ACC112 (cell line): Measurements from ENCODE around the gene KIAA0825.

Experiments used
- H2AFZ ChIP-seq: fragments of 200-600 bp; sonication (generic); one replicate; pipeline ENCODE4 v1.6.0; 2017; ENCODE audit warnings: antibody characterized with exemption, low read length; ENCODE audit not compliant: unreplicated experiment
- H3K27ac ChIP-seq: fragments of 200-600 bp; sonication (generic); 2 replicates; pipeline ENCODE4 v1.5.1; 2014; ENCODE audit warnings: low read depth, mild to moderate bottlenecking, antibody characterized with exemption, low read length, moderate library complexity
- H3K27me3 ChIP-seq: fragments of 200-600 bp; sonication (generic); 2 replicates; pipeline ENCODE4 v1.6.1; 2014; ENCODE audit warnings: mild to moderate bottlenecking, antibody characterized with exemption, low read length, moderate library complexity, mixed read lengths; ENCODE audit not compliant: insufficient read depth
- H3K36me3 ChIP-seq: fragments of 200-600 bp; sonication (generic); 2 replicates; pipeline ENCODE4 v1.6.1; 2016; ENCODE audit warnings: mild to moderate bottlenecking, antibody characterized with exemption, low read length, moderate library complexity, mixed read lengths; ENCODE audit not compliant: insufficient read depth
- H3K4me1 ChIP-seq: fragments of 200-600 bp; sonication (generic); one replicate; pipeline ENCODE4 v1.6.1; 2016; ENCODE audit warnings: low read length, mixed read lengths; ENCODE audit not compliant: insufficient read depth, unreplicated experiment, control insufficient read depth
- H3K4me3 ChIP-seq: fragments of 200-600 bp; sonication (generic); 2 replicates; pipeline ENCODE4 v1.5.1; 2014; ENCODE audit warnings: mild to moderate bottlenecking, low read depth, low read length
- H3K79me2 ChIP-seq: fragments of 200-600 bp; sonication (generic); one replicate; pipeline ENCODE4 v1.6.0; 2016; ENCODE audit warnings: low read length; ENCODE audit not compliant: control insufficient read depth, unreplicated experiment, insufficient read depth

Gene KIAA0825

GRCh38 chr5:94314460-94315131, 303.8 kb downstream of the KIAA0825 start:
- Histone ChIP-seq H3K27me3 (no peaks in the 10 kb centered on the region), H3K79me2 (no peaks in the 10 kb centered on the region), H3K27ac (no peak overlapping the region), H2AFZ (no peak overlapping the region), H3K36me3 (no peaks in the 10 kb centered on the region), H3K4me1 (no peaks in the 10 kb centered on the region), H3K4me3 (no peak overlapping the region)

DNA sequence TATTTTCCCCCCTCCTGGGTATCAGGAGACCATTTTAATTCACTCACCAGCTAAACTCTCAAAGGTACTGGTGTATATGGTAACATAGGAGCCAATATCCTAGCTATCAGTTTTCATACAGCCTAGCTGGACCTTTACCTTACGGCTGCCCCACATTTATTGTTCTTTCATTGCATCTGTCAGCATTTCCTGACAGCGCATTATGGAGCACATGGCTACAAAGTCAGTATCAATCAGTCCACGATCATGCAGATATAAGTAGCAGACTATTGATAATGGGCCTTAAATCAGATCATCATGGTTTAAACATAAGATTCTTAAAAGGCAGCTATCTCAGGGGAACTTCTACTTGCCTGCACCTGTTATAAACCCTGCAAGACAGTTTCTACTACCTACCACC, 304.7 kb downstream of the KIAA0825 start:
- no peaks in the 10 kb centered on the region for H3K27me3 ChIP-seq
- no peaks in the 10 kb centered on the region for H3K79me2 ChIP-seq
- H3K4me1 ChIP-seq, result no peaks in the 10 kb centered on the region
- H2AFZ ChIP-seq, result no peak overlapping the region
- H3K36me3 ChIP-seq, result no peaks in the 10 kb centered on the region
- H3K27ac ChIP-seq, result no peak overlapping the region
- H3K4me3 ChIP-seq, result no peak overlapping the region

- no peak overlapping the region for H2AFZ ChIP-seq
Observed at GRCh38 chr5:94313188-94313587, 305.2 kb downstream of the KIAA0825 start.

DNA sequence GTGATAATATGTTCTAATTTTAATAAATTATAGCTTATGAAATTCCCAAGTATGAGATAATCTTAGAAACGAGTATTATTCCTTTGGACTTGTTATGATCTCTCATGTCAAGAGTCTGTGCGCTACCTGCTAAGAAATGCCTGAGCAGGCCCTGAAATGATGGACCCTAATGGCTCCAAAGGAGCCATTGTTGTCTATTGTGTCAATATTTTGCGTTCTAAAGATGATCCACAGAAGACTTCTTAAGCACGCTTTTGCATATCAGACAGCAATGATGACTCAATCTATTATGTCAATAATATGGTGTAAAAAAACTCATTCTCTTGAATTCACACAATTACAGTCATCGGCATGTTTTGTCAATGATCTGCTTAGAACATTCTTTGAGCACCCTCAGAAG, 306.1 kb downstream of the KIAA0825 start:
- Histone ChIP-seq H3K79me2 (no peaks in the 10 kb centered on the region), H3K36me3 (no peaks in the 10 kb centered on the region), H2AFZ (no peak overlapping the region), H3K27ac (no peak overlapping the region), H3K27me3 (no peaks in the 10 kb centered on the region), H3K4me1 (no peaks in the 10 kb centered on the region), H3K4me3 (no peak overlapping the region)

More at GRCh38 chr5:94313188-94313587, 305.2 kb downstream of the KIAA0825 start:
- Histone ChIP-seq H3K4me3 (no peak overlapping the region), H3K27me3 (no peaks in the 10 kb centered on the region), H3K27ac (no peak overlapping the region), H3K4me1 (no peaks in the 10 kb centered on the region), H3K79me2 (no peaks in the 10 kb centered on the region), H3K36me3 (no peaks in the 10 kb centered on the region)

GRCh38 chr5:94310833-94311232, 307.6 kb downstream of the KIAA0825 start:
- no peaks in the 10 kb centered on the region for H3K36me3 ChIP-seq
- H3K27me3 ChIP-seq, result no peaks in the 10 kb centered on the region
- no peak overlapping the region for H2AFZ ChIP-seq
- no peaks in the 10 kb centered on the region for H3K79me2 ChIP-seq
- no peak overlapping the region for H3K4me3 ChIP-seq
- H3K4me1 ChIP-seq, result no peaks in the 10 kb centered on the region
- H3K27ac ChIP-seq, result no peak overlapping the region

- Histone ChIP-seq H3K4me1 (no peaks in the 10 kb centered on the region), H3K4me3 (no peak overlapping the region), H2AFZ (no peak overlapping the region), H3K36me3 (no peaks in the 10 kb centered on the region), H3K27me3 (no peaks in the 10 kb centered on the region), H3K79me2 (no peaks in the 10 kb centered on the region), H3K27ac (no peak overlapping the region)
Observed at GRCh38 chr5:94309141-94309540, 309.3 kb downstream of the KIAA0825 start.

GRCh38 chr5:94308442-94308841, 310.0 kb downstream of the KIAA0825 start:
- no peak overlapping the region for H3K27ac ChIP-seq

DNA sequence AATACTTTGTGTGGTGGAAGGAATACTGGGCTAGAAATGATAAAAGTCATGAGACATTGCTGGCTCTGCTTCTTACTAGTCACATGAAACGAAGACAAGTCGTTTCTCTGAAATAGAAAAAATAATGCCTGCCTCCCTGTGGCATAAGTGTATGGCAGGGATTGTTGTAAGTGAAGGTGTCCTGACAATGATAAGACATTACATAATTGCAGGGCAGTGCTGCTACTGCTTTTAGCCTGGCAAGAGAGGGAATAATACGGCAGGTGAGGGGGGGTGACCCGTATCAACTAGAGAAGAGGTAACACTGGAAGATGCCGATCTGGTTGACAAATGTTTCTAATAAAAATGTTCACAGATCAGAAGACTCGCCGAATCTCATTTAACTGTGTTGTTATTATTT, 314.3 kb downstream of the KIAA0825 start:
- Histone ChIP-seq H3K27me3 (no peaks in the 10 kb centered on the region), H3K4me3 (no peak overlapping the region), H3K27ac (no peak overlapping the region), H3K79me2 (no peaks in the 10 kb centered on the region), H3K4me1 (no peaks in the 10 kb centered on the region), H2AFZ (no peak overlapping the region), H3K36me3 (no peaks in the 10 kb centered on the region)

More at GRCh38 chr5:94308442-94308841, 310.0 kb downstream of the KIAA0825 start:
- Histone ChIP-seq H2AFZ (no peak overlapping the region), H3K4me1 (no peaks in the 10 kb centered on the region), H3K36me3 (no peaks in the 10 kb centered on the region), H3K27me3 (no peaks in the 10 kb centered on the region), H3K79me2 (no peaks in the 10 kb centered on the region), H3K4me3 (no peak overlapping the region)

DNA sequence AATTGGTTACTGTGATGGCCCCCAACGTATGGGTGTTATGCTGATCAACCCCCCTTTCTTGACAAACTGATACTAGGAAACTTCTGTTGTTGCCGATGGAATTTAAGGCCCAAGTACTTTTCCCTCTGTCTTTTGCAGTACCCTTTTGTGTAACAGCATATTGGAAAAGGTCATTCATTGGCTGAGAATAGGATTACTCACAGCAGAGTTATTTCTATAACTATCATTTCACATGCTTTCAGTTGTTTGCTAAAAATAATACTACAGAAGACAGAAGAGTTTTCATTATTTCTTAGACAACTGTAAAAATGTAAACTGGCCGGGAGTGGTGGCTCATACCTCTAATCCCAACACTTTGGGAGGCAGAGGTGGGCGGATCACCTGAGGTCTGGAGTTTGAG, 329.5 kb downstream of the KIAA0825 start:
- no peak overlapping the region for H3K27ac ChIP-seq
- H3K27me3 ChIP-seq, result no peaks in the 10 kb centered on the region
- H3K36me3 ChIP-seq, result no peaks in the 10 kb centered on the region
- H3K4me1 ChIP-seq, result peaks cover 8% of the 10 kb centered on the region
- peak overlapping the region; percentile 89 for H2AFZ ChIP-seq
- no peaks in the 10 kb centered on the region for H3K79me2 ChIP-seq
- H3K4me3 ChIP-seq, result no peak overlapping the region

- Histone ChIP-seq H3K4me3 (no peak overlapping the region), H3K79me2 (no peaks in the 10 kb centered on the region), H3K27me3 (no peaks in the 10 kb centered on the region), H3K4me1 (peaks cover 8% of the 10 kb centered on the region), H3K36me3 (no peaks in the 10 kb centered on the region), H2AFZ (no peak overlapping the region), H3K27ac (no peak overlapping the region)
Observed at GRCh38 chr5:94285984-94286383, 332.4 kb downstream of the KIAA0825 start.

DNA sequence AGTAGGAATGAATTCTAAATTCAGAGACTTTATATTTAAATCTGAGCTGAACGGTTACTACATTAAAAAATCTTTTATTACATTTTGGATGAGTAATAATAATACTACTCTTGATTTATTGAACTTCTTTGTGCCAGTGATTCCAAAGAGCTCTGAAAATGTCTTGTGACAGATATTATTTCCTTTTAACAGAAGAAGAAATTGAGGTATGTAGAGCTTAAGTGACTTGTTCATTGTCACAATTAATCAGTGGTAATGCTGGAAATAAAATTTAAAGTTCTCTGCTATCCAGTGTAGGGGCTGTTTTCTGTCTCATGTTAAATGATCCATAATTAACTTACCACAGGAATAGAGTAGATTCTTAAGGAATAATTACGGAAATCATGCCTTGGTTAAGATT, 335.3 kb downstream of the KIAA0825 start:
- Histone ChIP-seq H3K27ac (no peak overlapping the region), H3K4me1 (no peaks in the 10 kb centered on the region), H3K36me3 (no peaks in the 10 kb centered on the region), H2AFZ (no peak overlapping the region), H3K79me2 (no peaks in the 10 kb centered on the region), H3K4me3 (no peak overlapping the region), H3K27me3 (no peaks in the 10 kb centered on the region)
